ENCODE measurements around the gene POM121L2.

Gene POM121L2

GRCh38 chr6:27295301-27296079, 16.6 kb downstream of the POM121L2 start:
- in situ Hi-C loops (cut with HindIII; ENCODE audit: low sequenced_read_pairs) = loop anchor here (10.0 kb wide), 1 partner anchor 309 kb away; no protein-coding TSS in a partner anchor

DNA sequence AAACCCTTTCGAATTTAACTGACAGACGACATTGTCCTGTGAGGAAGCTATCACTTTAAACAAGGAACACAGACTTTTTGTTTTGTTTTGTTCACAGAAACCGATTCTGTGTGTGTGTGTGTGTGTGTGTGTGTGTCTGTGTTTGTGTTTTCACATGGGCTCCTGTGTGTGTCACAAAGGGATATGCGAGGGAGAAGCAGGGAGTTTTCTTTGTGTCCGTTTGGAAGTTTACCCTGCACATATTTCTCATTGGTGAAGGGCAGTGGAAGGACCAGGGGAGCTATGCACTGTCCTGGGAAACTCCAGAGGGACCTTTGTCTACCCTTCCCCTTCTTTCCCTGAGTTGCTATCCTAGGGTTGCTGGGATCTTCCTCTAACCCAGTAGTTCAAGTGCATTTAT, 17.7 kb downstream of the POM121L2 start:
- in situ Hi-C loops (cut with HindIII; ENCODE audit: low sequenced_read_pairs) = loop anchor here (10.0 kb wide), 1 partner anchor 310 kb away; no protein-coding TSS in a partner anchor

DNA sequence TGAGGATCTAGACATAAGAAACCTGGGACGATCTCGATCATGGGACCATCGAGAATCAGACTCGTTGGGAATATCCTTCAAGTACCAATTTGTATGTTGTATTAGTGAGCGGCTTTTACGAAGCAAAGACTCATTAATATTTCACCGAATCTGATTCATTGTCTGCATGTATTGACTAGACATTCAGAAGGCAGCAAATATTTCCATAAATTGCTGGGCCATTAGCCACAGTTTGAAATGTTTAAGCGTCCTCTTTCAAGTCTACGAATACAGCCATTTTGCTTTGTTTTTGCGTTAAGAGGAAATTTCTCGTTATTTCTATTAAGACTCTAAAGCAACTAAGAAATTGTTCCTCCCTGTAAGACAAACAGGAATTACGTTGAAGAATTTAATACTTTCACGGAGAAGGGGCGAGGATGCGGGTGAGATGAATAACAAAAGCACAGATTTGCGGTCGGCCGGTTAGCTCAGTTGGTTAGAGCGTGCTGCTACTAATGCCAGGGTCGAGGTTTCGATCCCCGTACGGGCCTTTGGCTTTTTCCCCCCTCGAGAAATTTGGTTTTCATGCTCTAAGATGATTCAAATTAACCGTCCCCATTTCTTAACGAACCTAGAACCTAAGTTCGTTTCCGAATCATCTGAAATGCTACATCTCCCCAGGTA, 18.5 kb downstream of the POM121L2 start:
- in situ Hi-C loops (cut with HindIII; ENCODE audit: low sequenced_read_pairs) = loop anchor here (10.0 kb wide), 1 partner anchor 311 kb away; no protein-coding TSS in a partner anchor

GRCh38 chr6:27290850-27291208, 21.2 kb downstream of the POM121L2 start:
- in situ Hi-C loops (cut with HindIII; ENCODE audit: low sequenced_read_pairs) = loop anchor here (10.0 kb wide), 1 partner anchor 314 kb away; no protein-coding TSS in a partner anchor

GRCh38 chr6:27290065-27290849, 21.8 kb downstream of the POM121L2 start:
- in situ Hi-C loops (cut with HindIII; ENCODE audit: low sequenced_read_pairs) = loop anchor here (10.0 kb wide), 1 partner anchor 315 kb away; no protein-coding TSS in a partner anchor

DNA sequence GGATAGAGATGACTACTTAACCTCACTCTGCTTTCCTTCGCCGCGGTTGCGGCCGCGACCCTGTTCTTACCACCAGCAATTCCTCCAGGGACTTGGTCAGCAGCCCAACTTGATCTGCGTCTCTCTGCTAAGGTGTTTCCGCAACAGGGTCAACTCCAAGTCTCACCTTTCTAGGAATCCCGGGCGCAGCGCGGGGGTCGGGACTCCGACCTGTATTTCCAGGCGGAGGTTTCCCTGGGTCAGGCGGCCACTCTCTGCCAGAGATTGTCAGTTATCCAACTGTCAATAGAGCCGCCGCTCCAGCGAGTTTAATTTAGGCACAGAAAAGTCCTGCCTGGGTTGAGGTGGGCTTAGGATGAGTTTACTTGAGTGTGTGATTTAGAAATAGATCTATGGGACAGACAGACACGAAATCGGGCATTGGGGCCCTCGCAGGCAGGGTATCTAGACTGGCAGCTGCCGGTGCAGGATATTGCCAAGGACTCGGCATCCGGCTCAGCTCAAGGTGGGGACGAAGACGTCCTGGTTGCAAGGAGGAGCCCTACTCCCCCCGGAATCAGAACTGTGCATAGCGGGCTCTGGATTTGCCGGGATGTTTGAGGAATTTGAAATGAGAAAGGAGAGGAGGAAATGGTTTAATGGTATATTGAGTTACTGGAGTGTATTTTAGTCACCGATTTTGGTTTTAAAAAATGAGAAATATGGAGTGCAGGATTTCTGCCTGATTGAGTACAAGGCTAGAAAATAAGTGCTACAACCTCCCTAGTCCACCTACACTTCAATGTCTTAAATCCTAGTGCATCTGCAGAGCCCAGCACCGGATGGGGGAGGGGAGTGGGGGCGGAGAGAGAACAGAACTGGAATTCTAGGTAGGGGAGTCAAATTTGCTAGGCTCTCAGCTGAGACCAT, 23.7 kb downstream of the POM121L2 start:
- in situ Hi-C loops (cut with HindIII; ENCODE audit: low sequenced_read_pairs) = no loop called here

DNA sequence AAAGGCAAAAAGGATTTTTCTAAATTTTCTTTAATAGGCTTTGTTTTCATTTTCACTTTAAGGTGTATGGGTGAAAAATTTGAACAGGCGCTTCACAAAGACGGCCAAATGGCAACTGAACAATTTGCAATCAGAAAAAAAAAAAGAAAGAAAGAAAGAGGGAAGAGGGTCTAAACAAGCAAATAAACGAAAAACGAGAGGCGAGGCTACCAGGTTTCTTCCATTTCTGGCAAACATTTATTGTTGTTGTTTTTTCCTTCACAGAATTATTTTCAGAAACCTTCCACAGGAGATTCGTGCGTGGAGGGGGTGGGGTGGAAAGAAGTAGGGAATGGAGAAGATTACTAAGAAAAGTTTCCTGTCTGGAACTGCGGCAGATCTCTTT, 24.3 kb downstream of the POM121L2 start:
- in situ Hi-C loops (cut with HindIII; ENCODE audit: low sequenced_read_pairs) = no loop called here

DNA sequence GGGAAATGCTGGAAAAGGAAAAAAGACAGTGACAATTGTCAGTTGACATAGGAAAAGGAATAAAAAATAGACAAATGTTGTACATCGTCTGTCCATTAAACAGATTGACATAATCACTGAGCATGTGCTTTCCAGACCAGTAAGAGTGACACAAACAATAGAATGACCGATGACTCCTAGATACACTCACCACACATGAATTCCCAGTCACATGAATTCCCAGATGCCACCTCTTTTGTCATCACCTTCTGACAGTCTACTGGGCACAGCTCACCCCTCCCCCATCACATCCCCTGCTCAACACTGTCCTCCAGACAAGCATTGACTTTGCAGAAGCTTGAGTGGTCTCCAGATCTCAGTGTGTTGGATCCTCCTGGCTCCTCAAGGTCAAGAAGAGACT, 25.9 kb downstream of the POM121L2 start:
- in situ Hi-C loops (cut with HindIII; ENCODE audit: low sequenced_read_pairs) = no loop called here

DNA sequence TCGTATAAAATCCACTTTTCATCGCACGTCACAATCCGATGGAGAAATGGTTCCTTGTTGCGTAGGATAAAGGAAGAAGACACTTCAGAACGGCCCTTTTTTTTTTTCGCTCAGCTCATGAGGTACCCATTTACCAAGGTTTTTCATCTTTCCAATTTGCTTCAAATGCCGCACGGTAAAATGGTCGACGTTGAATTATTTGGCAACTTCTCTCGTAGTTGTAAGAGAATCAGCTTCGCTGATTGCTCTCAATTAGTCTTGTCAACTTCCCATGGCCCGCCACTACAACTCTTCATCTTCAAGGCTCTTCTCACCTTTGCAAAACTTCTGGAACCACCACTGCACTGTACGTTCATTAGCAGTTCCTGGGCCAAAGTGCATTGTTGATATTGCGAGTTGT, 28.8 kb downstream of the POM121L2 start:
- in situ Hi-C loops (cut with HindIII; ENCODE audit: low sequenced_read_pairs) = no loop called here

- in situ Hi-C loops (cut with HindIII; ENCODE audit: low sequenced_read_pairs) = no loop called here
Measured at GRCh38 chr6:27281569-27281968, 30.5 kb downstream of the POM121L2 start.

DNA sequence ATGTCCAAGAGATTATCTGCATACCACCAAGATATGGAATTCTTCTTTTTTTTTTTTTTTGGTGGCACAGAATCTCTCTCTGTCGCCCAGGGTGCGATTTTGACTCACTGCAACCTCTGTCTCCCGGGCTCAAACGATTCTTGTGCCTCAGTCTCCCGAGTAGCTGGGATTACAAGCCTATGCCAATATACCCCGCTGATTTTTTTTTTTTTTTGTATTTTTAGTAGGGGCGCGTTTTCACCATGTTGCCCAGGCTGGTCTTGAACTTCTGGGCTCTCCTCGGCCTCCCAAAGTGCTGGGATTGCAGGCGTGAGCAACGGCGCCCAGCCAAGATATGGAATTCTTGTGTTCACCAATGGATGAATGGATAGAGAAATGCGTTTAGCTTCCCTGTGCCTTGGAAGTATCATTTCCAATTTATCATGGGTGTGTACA, 31.0 kb downstream of the POM121L2 start:
- in situ Hi-C loops (cut with HindIII; ENCODE audit: low sequenced_read_pairs) = no loop called here

DNA sequence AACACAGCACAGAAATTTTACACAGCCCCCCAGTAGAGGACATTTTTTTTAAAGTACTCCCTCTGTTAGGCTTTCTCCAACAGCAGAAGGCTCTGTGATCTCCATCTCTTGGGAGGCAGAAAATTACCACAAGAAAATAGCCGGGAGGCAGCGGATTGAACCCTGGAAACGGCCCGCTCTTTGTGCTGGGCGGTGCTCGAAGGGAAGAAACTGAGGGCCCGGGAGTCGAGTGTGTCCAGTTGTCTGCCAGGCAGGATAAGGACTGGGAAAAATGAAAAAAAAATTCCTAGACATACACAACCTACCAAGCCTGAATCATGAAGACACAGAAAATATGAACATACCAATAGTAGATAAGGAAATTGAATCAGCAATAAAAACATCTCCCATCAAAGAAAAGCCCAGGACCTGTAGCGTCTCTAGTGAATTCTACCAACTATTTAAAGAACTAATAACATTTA, 31.5 kb downstream of the POM121L2 start:
- in situ Hi-C loops (cut with HindIII; ENCODE audit: low sequenced_read_pairs) = no loop called here

DNA sequence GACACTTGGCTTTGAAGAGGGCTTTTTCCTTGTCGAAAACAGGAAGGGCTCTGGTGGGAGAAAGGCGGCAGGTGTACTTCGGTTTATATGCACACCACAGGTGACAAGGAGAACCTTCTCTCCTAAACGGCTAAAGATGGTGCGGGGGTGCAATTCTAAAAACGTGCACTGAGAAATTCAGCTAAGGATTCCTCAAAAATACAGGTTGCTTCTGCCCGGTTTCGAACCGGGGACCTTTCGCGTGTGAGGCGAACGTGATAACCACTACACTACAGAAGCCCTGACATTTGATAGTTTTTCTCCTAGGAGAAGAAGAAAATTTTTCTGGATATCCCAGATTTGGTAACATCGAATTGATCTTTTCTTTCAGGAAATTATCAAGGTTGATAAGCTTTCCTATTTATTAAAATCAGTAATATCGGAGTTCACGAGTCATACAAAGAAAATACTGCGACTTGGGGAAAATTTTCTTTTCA, 32.0 kb downstream of the POM121L2 start:
- in situ Hi-C loops (cut with HindIII; ENCODE audit: low sequenced_read_pairs) = no loop called here

DNA sequence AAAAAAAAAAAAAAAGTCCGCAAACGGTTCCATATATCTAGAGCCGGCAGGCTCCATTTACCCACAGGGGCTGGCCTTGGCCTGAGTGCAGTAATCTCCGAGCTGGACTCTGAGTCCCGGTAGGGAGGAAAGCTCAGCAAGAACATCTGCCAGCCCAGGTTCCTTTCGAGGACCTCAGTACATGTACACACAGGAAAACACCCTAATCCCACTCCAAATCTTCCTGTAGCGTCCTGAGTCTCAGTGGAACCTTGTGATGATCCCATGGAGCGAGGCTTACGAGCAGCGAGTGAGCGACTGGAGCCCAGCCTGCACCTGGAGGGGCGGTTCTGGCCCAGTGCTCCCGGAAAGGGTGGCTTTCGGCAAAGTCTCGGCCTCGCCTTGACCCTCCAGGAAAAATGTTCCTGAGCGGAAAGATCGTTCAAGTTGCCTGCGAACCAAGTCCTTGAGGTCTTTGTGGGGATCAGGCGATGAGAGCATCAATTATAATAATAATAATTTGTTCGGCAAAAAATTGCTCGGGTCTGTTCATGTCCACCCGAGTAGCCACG, 32.5 kb downstream of the POM121L2 start:
- in situ Hi-C loops (cut with HindIII; ENCODE audit: low sequenced_read_pairs) = no loop called here

GRCh38 chr6:27275025-27275956, 36.8 kb downstream of the POM121L2 start:
- in situ Hi-C loops (cut with HindIII; ENCODE audit: low sequenced_read_pairs) = no loop called here

- in situ Hi-C loops (cut with HindIII; ENCODE audit: low sequenced_read_pairs) = loop anchor here (5.0 kb wide), 1 partner anchor 61 kb away; no protein-coding TSS in a partner anchor
Measured at GRCh38 chr6:27273783-27274182, 38.3 kb downstream of the POM121L2 start.

DNA sequence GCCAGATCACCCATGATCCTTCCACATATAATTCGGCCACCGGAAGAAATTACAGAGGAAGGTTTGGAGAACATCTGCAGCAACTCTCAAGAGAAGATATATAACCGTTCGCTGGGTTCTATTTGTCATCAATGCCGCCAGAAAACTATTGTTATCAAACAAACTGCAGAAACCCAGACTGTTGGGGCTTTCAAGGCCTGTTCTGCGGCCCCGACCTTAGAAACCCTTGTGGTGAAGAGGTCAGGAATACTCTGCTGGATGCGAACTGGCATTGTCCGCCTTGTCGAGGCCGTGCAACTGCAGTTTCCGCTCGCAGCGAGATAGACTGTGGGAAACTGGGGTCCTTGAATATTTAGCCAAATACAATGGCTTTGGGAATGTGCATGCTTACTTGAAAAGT, 43.3 kb downstream of the POM121L2 start:
- in situ Hi-C loops (cut with HindIII; ENCODE audit: low sequenced_read_pairs) = no loop called here

DNA sequence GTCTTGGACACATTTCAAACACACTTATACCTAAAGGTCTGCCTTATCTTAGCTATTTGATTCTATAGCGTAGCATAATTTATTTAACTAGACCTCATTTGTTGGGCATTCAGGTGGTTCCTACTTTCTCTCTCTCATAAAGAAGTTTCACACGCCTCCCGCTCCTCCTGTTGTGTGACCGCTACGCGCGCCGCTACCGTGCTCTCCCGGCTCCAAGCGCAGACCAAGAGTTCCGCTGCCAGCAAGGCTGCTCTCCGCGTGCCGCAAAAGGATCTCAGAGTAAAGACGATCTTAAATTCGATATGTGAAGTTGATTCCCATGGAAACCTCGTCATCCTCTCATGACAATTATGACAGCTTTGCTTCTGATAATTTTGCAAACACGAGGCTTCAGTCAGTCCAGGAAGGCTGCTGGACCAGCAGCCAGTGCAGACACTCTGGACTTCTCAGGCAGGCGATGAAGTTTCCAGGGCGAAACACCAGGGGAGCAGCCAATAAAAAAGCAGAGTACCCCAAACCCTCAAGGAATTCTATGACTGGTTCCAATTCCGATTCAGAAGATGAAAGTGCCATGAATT, 44.1 kb downstream of the POM121L2 start:
- in situ Hi-C loops (cut with HindIII; ENCODE audit: low sequenced_read_pairs) = no loop called here
